HUES64 (cell line): Measurements from ENCODE around the gene CD93. TPM values are rescaled to one million over a fixed set of nuclear protein-coding genes. Genes with fewer than 3 reads are reported as not detected.

ENCODE experiments used
- H3K27ac ChIP-seq: 2 replicates; pipeline ENCODE4 v1.7.0; 2013; ENCODE audit warnings: low read depth, low read length, inconsistent platforms
- H3K27me3 ChIP-seq: 2 replicates; pipeline ENCODE4 v1.6.1; 2013; ENCODE audit warnings: mild to moderate bottlenecking, low read length; ENCODE audit not compliant: insufficient read depth
- H3K36me3 ChIP-seq: 2 replicates; pipeline ENCODE4 v1.6.1; 2013; ENCODE audit warnings: mild to moderate bottlenecking, low read length; ENCODE audit not compliant: insufficient read depth
- H3K4me1 ChIP-seq: 2 replicates; pipeline ENCODE4 v1.6.1; 2013; ENCODE audit warnings: mild to moderate bottlenecking, low read length, moderate library complexity; ENCODE audit not compliant: insufficient read depth
- H3K4me3 ChIP-seq: 2 replicates; pipeline ENCODE4 v1.5.1; 2013; ENCODE audit warnings: mild to moderate bottlenecking, low read length, moderate library complexity
- H3K9ac ChIP-seq: 2 replicates; pipeline ENCODE4 v1.6.1; 2013; ENCODE audit warnings: mild to moderate bottlenecking, low read depth, low read length
- H3K9me3 ChIP-seq: 2 replicates; pipeline ENCODE4 v1.6.1; 2013; ENCODE audit warnings: low read depth, low read length; ENCODE audit not compliant: insufficient read depth
- WGBS: fragments of 150-250, 120-280 bp; methylation state at CpG from one replicate; pipeline ENCODE4 v1.1.7; 2013; ENCODE audit warnings: missing lambda C conversion rate; 5-methylcytosine and 5-hydroxymethylcytosine counted together
- polyA plus RNA-seq, 2 experiments: library from polyadenylated mRNA; stranded (reverse); fragments of 50-300 nt; gene quantifications; one replicate each; pipeline ENCODE4 v1.2.3, GENCODE V29; 2013

CD93 gene, protein sequence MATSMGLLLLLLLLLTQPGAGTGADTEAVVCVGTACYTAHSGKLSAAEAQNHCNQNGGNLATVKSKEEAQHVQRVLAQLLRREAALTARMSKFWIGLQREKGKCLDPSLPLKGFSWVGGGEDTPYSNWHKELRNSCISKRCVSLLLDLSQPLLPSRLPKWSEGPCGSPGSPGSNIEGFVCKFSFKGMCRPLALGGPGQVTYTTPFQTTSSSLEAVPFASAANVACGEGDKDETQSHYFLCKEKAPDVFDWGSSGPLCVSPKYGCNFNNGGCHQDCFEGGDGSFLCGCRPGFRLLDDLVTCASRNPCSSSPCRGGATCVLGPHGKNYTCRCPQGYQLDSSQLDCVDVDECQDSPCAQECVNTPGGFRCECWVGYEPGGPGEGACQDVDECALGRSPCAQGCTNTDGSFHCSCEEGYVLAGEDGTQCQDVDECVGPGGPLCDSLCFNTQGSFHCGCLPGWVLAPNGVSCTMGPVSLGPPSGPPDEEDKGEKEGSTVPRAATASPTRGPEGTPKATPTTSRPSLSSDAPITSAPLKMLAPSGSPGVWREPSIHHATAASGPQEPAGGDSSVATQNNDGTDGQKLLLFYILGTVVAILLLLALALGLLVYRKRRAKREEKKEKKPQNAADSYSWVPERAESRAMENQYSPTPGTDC
- polyA plus RNA-seq (2013, experiment 1 of 2): 0.05 TPM
- 0.06 TPM for polyA plus RNA-seq (2013, experiment 2 of 2)

DNA sequence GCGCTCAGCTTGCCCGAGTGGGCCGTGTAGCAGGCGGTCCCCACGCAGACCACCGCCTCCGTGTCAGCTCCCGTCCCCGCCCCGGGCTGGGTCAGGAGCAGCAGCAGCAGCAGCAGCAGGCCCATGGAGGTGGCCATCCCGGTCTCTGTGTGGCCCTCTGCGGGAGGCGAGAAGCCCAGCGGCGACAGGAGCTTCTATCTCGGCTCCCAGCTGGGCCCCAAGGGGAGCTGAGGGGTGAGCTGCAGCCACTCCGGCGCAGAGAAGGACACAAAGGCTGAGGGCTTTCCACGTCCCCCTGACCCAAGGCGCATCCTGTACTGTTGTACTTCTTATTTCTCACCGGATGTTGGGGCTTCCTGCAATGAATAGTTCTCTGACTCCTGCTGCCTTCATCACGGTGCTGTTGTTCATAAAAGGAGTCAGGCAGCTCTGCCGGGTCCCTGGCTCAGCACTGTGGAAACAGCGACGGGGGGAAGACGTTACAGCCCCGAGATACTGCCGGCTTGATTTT, at the start of gene CD93:
CD93 (minus strand) TSS at position 269 of the 511 bp plus-strand sequence; CDS start at position 137, 132 bp downstream.
- Histone ChIP-seq H3K27ac (no peak within 1 kb of the TSS), H3K4me3 (no peak within 1 kb of the TSS), H3K9me3 (no peaks in the 10 kb centered on the region), H3K9ac (no peak within 1 kb of the TSS), H3K36me3 (no peaks in the 10 kb centered on the region), H3K27me3 (no peaks in the 10 kb centered on the region), H3K4me1 (peaks cover 9% of the 10 kb centered on the region)
- 90% methylated on average over 28 of the region's 28 CpGs for WGBS

DNA sequence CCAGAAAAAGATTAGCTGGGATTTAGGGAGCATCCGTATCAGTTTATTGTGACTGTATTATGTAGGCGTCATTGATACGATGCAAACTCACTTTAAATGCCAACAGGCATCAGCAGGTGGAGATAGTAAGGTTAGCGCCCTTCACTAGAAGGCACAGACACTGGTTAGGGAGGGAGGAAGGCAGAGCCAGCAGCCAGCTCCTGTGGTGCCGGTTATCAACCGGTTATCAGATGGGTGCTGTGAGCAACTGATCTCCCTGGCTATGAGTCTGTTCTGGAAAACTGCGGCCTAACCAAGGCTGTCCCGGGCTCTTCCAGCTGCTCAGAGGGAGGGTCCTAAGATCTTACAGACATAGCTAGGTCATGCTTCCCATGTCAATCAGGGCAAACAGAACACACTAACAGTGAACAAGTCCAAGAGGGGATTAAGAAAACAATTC, 47.5 kb upstream of the CD93 start:
- Histone ChIP-seq H3K27me3 (no peaks in the 10 kb centered on the region), H3K4me1 (no peaks in the 10 kb centered on the region), H3K4me3 (no peak overlapping the region), H3K9me3 (no peaks in the 10 kb centered on the region), H3K27ac (no peak overlapping the region), H3K36me3 (no peaks in the 10 kb centered on the region), H3K9ac (no peak overlapping the region)
- WGBS: 91% methylated on average over 8 of the region's 8 CpGs

- Histone ChIP-seq H3K27ac (no peak overlapping the region), H3K9me3 (no peaks in the 10 kb centered on the region), H3K27me3 (no peaks in the 10 kb centered on the region), H3K4me1 (no peaks in the 10 kb centered on the region), H3K9ac (no peak overlapping the region), H3K4me3 (no peak overlapping the region), H3K36me3 (no peaks in the 10 kb centered on the region)
- 92% methylated on average over 6 of the region's 7 CpGs for WGBS
These were observed 46.9 kb upstream of the CD93 start for GRCh38 chr20:23132930-23133559.

GRCh38 chr20:23132293-23132929, 46.3 kb upstream of the CD93 start:
- no peaks in the 10 kb centered on the region for H3K27me3 ChIP-seq
- WGBS: 90% methylated on average over 14 of the region's 14 CpGs
- no peak overlapping the region for H3K27ac ChIP-seq
- no peaks in the 10 kb centered on the region for H3K36me3 ChIP-seq
- no peak overlapping the region for H3K4me3 ChIP-seq
- no peaks in the 10 kb centered on the region for H3K4me1 ChIP-seq
- H3K9ac ChIP-seq: no peak overlapping the region
- no peaks in the 10 kb centered on the region for H3K9me3 ChIP-seq

DNA sequence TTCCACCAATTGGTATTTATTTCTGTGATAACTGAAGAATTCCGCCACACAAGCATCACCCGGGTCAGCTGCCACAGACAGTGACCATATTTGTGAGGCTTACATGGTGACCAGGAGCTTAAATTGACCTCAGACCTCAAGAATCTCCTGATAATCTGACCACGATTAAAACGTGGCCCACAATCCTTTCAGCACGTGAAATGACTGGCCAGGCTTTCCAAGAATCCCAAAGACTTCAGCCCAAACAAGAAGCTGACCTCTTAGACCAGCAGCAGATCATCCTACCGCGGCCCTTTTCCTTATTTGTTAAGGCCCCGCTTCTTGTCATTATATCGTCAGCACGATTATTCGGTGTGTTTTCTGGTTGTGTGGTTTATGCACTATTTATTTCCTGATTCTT, 45.6 kb upstream of the CD93 start:
- Histone ChIP-seq H3K36me3 (no peaks in the 10 kb centered on the region), H3K27ac (no peak overlapping the region), H3K9ac (no peak overlapping the region), H3K9me3 (no peaks in the 10 kb centered on the region), H3K4me1 (no peaks in the 10 kb centered on the region), H3K4me3 (no peak overlapping the region), H3K27me3 (no peaks in the 10 kb centered on the region)
- WGBS: 96% methylated on average over 10 of the region's 11 CpGs

GRCh38 chr20:23130622-23131140, 44.6 kb upstream of the CD93 start:
- H3K4me1 ChIP-seq: no peaks in the 10 kb centered on the region
- H3K27me3 ChIP-seq: no peaks in the 10 kb centered on the region
- no peak overlapping the region for H3K27ac ChIP-seq
- no peaks in the 10 kb centered on the region for H3K36me3 ChIP-seq
- H3K9ac ChIP-seq: no peak overlapping the region
- WGBS: 87% methylated on average over 4 of the region's 4 CpGs
- no peak overlapping the region for H3K4me3 ChIP-seq
- no peaks in the 10 kb centered on the region for H3K9me3 ChIP-seq

GRCh38 chr20:23129891-23130621, 43.9 kb upstream of the CD93 start:
- no peak overlapping the region for H3K4me3 ChIP-seq
- no peaks in the 10 kb centered on the region for H3K4me1 ChIP-seq
- no peak overlapping the region for H3K27ac ChIP-seq
- WGBS: 86% methylated on average over 12 of the region's 12 CpGs
- no peaks in the 10 kb centered on the region for H3K27me3 ChIP-seq
- no peaks in the 10 kb centered on the region for H3K36me3 ChIP-seq
- H3K9ac ChIP-seq: no peak overlapping the region
- H3K9me3 ChIP-seq: no peaks in the 10 kb centered on the region

- H3K4me1 ChIP-seq: no peaks in the 10 kb centered on the region
- no peaks in the 10 kb centered on the region for H3K9me3 ChIP-seq
- H3K27ac ChIP-seq: no peak overlapping the region
- H3K36me3 ChIP-seq: no peaks in the 10 kb centered on the region
- no peak overlapping the region for H3K4me3 ChIP-seq
- no peaks in the 10 kb centered on the region for H3K27me3 ChIP-seq
- no peak overlapping the region for H3K9ac ChIP-seq
- 96% methylated on average over 2 of the region's 2 CpGs for WGBS
These were observed 43.1 kb upstream of the CD93 start for GRCh38 chr20:23129266-23129665.

GRCh38 chr20:23128461-23129125, 42.5 kb upstream of the CD93 start:
- no peak overlapping the region for H3K9ac ChIP-seq

More at GRCh38 chr20:23128461-23129125, 42.5 kb upstream of the CD93 start:
- Histone ChIP-seq H3K9me3 (no peaks in the 10 kb centered on the region), H3K4me1 (no peaks in the 10 kb centered on the region), H3K27me3 (no peaks in the 10 kb centered on the region), H3K36me3 (no peaks in the 10 kb centered on the region), H3K4me3 (no peak overlapping the region), H3K27ac (no peak overlapping the region)
- WGBS: 86% methylated on average over 13 of the region's 13 CpGs
